Activated B cell treated with CpG ODN at 0.5 μM for 24 hours (primary cell): ENCODE results near the gene RALA. TPM values are rescaled to one million over a fixed set of nuclear protein-coding genes. Genes with fewer than 3 reads are reported as not detected.

Source experiments
- ATAC-seq: fragments of 200-7000 bp; cut with Tn5 transposase; one replicate; pipeline ENCODE4 v1.10.0; 2021; ENCODE audit warnings: low read depth, mild to moderate bottlenecking, moderate library complexity
- CTCF ChIA-PET: fragments of 350-600 bp; sonication (Branson Sonifier 250); formaldehyde crosslinking; loops from one replicate; lab custom pipeline; 2021; ENCODE audit warnings: antibody characterized with exemption; lab: Charles Lee
- POLR2A ChIA-PET: fragments of 350-600 bp; sonication (Branson Sonifier 250); formaldehyde crosslinking; loops from one replicate; lab custom pipeline; 2021; ENCODE audit warnings: antibody characterized with exemption; lab: Charles Lee
- DNase-seq: peaks from one replicate; pipeline ENCODE4 v3.0.0; 2022
- H3K27ac Mint-ChIP-seq: one replicate; pipeline ENCODE4 v1.8.0; 2020; ENCODE audit warnings: mixed read lengths
- H3K27me3 Mint-ChIP-seq: one replicate; pipeline ENCODE4 v1.8.0; 2021; ENCODE audit warnings: mixed read lengths
- H3K36me3 Mint-ChIP-seq: one replicate; pipeline ENCODE4 v1.8.0; 2021; ENCODE audit warnings: low read depth, mixed read lengths
- H3K4me1 Mint-ChIP-seq: one replicate; pipeline ENCODE4 v1.8.0; 2021; ENCODE audit warnings: mixed read lengths
- H3K4me3 Mint-ChIP-seq: one replicate; pipeline ENCODE4 v1.8.0; 2020; ENCODE audit warnings: mild to moderate bottlenecking, mixed read lengths
- H3K9me3 Mint-ChIP-seq: one replicate; pipeline ENCODE4 v1.8.0; 2020; ENCODE audit warnings: mixed read lengths
- CTCF ChIP-seq: fragments of 200-600 bp; IDR thresholded peaks from one replicate; pipeline ENCODE4 v1.8.0; 2022; ENCODE audit warnings: antibody characterized with exemption, mild to moderate bottlenecking
- intact Hi-C: fragments of 100-400 bp; cut with micrococcal nuclease; formaldehyde crosslinking; loops from one replicate; pipeline ENCODE4 v1.15.1; 2024
- total RNA-seq: library from RNA; stranded (reverse); gene quantifications from 2 replicates; pipeline ENCODE4 v1.2.3, GENCODE V29; 2022

Gene RALA
- total RNA-seq, 1 donor from 2014 or later, result 37.3 TPM

- CTCF ChIA-PET, result no interaction called here
- intact Hi-C loops, result no loop called here
These were observed 27.9 kb downstream of the RALA start for GRCh38 chr7:39651265-39651664.

DNA sequence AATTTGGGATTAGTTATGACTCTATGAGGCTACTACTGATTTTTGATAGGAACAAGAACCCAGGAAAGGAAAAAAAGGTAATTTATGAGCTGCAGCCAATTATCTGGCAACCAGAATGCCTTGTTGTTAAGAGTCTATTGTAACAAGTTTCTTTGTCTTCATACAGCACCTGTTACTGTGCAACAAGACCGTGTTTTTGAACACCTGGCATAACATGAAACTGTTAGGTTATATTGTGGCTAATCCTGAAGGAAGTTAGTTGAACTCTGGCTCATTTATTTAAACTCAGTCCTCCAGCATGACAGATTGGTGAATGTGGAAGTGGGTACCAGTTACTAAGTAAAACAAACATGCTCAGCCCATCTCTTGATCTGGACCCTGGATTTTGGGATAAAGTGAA is 33.0 kb downstream of the RALA start:
- Mint-ChIP-seq H3K4me1 (peaks cover 10% of the 10 kb centered on the region), H3K36me3 (peaks cover 27% of the 10 kb centered on the region), H3K9me3 (no peaks in the 10 kb centered on the region), H3K27me3 (no peaks in the 10 kb centered on the region), H3K27ac (no peak overlapping the region), H3K4me3 (no peak overlapping the region)
- no peak for TF ChIP-seq CTCF
- DNase-seq (no peak), ATAC-seq (no peak)
- CTCF ChIA-PET, result no interaction called here
- POLR2A ChIA-PET, result no interaction called here
- intact Hi-C loops, result no loop called here

More at GRCh38 chr7:39651265-39651664, 27.9 kb downstream of the RALA start:
- no peak for DNase-seq
- H3K27ac Mint-ChIP-seq, result no peak overlapping the region
- H3K4me3 Mint-ChIP-seq, result no peak overlapping the region
- H3K9me3 Mint-ChIP-seq, result no peaks in the 10 kb centered on the region
- no peak for ATAC-seq
- no peaks in the 10 kb centered on the region for H3K27me3 Mint-ChIP-seq
- POLR2A ChIA-PET, result no interaction called here
- H3K36me3 Mint-ChIP-seq, result peaks cover 27% of the 10 kb centered on the region
- peaks cover 13% of the 10 kb centered on the region for H3K4me1 Mint-ChIP-seq
- no peak for TF ChIP-seq CTCF

- no peak for DNase-seq
- H3K9me3 Mint-ChIP-seq, result peaks cover 5% of the 10 kb centered on the region
- POLR2A ChIA-PET, result no interaction called here
- H3K36me3 Mint-ChIP-seq, result peaks cover 51% of the 10 kb centered on the region
- no peak for ATAC-seq
- no peak for TF ChIP-seq CTCF
- intact Hi-C loops, result no loop called here
- no peak overlapping the region for H3K4me3 Mint-ChIP-seq
- CTCF ChIA-PET, result no interaction called here
- H3K27ac Mint-ChIP-seq, result no peak overlapping the region
- no peaks in the 10 kb centered on the region for H3K27me3 Mint-ChIP-seq
- peaks cover 10% of the 10 kb centered on the region for H3K4me1 Mint-ChIP-seq
These were observed 36.1 kb downstream of the RALA start for GRCh38 chr7:39659356-39660013.

- intact Hi-C loops, result no loop called here
- peaks cover 5% of the 10 kb centered on the region for H3K4me1 Mint-ChIP-seq
These were observed 38.6 kb downstream of the RALA start for GRCh38 chr7:39661960-39662359.

GRCh38 chr7:39663263-39663662 is 39.9 kb downstream of the RALA start:
- ChIA-PET POLR2A (no interaction called here), CTCF (no interaction called here)
- no peak for DNase-seq
- peaks cover 5% of the 10 kb centered on the region for H3K9me3 Mint-ChIP-seq
- H3K27me3 Mint-ChIP-seq, result no peaks in the 10 kb centered on the region
- no peak overlapping the region for H3K27ac Mint-ChIP-seq
- H3K36me3 Mint-ChIP-seq, result peaks cover 55% of the 10 kb centered on the region
- H3K4me1 Mint-ChIP-seq, result peaks cover 2% of the 10 kb centered on the region
- H3K4me3 Mint-ChIP-seq, result no peak overlapping the region
- ATAC-seq, result no peak
- intact Hi-C loops, result no loop called here
- no peak for TF ChIP-seq CTCF

More at GRCh38 chr7:39661960-39662359, 38.6 kb downstream of the RALA start:
- ATAC-seq (no peak), DNase-seq (no peak)
- Mint-ChIP-seq H3K27ac (no peak overlapping the region), H3K9me3 (peaks cover 5% of the 10 kb centered on the region), H3K4me3 (no peak overlapping the region), H3K36me3 (peaks cover 54% of the 10 kb centered on the region), H3K27me3 (no peaks in the 10 kb centered on the region)
- TF ChIP-seq CTCF, result no peak
- CTCF ChIA-PET, result no interaction called here
- POLR2A ChIA-PET, result no interaction called here
